ENCODE results near the gene MAPK8IP2.

DNA sequence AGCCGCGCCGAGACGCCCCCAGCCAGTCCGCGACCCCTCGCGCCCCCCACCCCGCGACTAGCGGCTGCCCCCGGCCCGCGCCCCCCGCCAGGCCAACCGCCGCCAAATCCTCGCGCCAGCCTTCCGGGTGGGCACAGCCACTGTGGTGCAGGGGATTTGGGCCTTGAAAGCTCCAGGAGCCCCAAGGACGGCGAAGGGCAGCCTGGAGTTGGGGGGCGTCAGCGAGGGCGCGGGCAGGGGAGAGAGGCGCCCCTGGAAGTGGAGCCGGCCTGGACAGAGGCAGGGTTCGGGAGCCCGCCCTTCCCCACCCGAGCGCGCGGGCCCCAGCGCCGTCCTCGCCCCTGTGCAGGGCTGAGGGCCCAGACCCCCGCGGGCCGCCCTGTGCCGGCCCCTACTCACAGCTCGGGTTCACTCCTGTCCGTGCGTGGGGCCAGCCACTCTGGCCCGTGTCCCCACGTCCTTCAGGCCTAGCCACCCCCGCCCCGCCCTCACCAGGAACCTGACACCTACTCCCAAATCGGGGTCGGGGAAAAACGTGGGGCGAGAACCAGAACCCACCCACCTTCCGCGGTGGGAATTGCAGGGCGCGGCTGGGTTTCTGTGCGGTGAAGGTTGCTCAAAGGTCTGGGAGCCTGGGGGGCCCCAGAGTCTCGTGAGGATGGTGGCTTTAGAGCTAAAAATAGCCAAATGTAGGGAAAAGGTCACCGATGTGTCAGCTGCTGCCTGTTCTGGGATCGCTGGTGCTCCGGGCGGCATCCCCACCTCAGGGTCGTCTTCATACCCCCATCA lies 22.4 kb upstream of the MAPK8IP2 start, which contains the start of gene CPT1B:
- TF ChIP-seq, protein P1, sequence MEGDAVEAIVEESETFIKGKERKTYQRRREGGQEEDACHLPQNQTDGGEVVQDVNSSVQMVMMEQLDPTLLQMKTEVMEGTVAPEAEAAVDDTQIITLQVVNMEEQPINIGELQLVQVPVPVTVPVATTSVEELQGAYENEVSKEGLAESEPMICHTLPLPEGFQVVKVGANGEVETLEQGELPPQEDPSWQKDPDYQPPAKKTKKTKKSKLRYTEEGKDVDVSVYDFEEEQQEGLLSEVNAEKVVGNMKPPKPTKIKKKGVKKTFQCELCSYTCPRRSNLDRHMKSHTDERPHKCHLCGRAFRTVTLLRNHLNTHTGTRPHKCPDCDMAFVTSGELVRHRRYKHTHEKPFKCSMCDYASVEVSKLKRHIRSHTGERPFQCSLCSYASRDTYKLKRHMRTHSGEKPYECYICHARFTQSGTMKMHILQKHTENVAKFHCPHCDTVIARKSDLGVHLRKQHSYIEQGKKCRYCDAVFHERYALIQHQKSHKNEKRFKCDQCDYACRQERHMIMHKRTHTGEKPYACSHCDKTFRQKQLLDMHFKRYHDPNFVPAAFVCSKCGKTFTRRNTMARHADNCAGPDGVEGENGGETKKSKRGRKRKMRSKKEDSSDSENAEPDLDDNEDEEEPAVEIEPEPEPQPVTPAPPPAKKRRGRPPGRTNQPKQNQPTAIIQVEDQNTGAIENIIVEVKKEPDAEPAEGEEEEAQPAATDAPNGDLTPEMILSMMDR (IDR thresholded peaks at IDR 0.05 in 4 of 5, conservative IDR thresholded peaks at IDR 0.05 in 1 of 5), result peak in 1 of 5 experiments; percentile 17
- peak; percentile 38 to 48 for TF ChIP-seq POLR2A (IDR thresholded peaks at IDR 0.05)

All from gastrocnemius medialis (tissue), 4 donors.